Measurements from ENCODE around the gene RAD51. TPM values are rescaled to one million over a fixed set of nuclear protein-coding genes. Genes with fewer than 3 reads are reported as not detected.

The RAD51 gene
- polyA plus RNA-seq, 3 donors = 0.28 to 0.61 TPM; not detected in 1

- no peaks in the 10 kb centered on the region for H3K79me2 ChIP-seq (ENCODE audit: insufficient read depth, low read length)
- H3K4me3 ChIP-seq (replicated peaks in 1 of 3; ENCODE audit: low read depth in 2 of 3, low read length in 3 of 3) = no peak overlapping the region
- TF ChIP-seq, protein P1, sequence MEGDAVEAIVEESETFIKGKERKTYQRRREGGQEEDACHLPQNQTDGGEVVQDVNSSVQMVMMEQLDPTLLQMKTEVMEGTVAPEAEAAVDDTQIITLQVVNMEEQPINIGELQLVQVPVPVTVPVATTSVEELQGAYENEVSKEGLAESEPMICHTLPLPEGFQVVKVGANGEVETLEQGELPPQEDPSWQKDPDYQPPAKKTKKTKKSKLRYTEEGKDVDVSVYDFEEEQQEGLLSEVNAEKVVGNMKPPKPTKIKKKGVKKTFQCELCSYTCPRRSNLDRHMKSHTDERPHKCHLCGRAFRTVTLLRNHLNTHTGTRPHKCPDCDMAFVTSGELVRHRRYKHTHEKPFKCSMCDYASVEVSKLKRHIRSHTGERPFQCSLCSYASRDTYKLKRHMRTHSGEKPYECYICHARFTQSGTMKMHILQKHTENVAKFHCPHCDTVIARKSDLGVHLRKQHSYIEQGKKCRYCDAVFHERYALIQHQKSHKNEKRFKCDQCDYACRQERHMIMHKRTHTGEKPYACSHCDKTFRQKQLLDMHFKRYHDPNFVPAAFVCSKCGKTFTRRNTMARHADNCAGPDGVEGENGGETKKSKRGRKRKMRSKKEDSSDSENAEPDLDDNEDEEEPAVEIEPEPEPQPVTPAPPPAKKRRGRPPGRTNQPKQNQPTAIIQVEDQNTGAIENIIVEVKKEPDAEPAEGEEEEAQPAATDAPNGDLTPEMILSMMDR (IDR thresholded peaks at IDR 0.05) = no peak
- Mint-ChIP-seq H3K4me3 (no peak overlapping the region), H3K27ac (no peak overlapping the region), H3K9me3 (no peaks in the 10 kb centered on the region), H3K27me3 (ENCODE audit: low read depth in 3 of 3) (no peaks in the 10 kb centered on the region), H3K36me3 (peaks cover 52 to 80% of the 10 kb centered on the region in 2 donors), H3K4me1 (no peaks in the 10 kb centered on the region)
- intact Hi-C loops (cut with micrococcal nuclease) = no loop called here
- no peaks in the 10 kb centered on the region for H3K4me1 ChIP-seq (ENCODE audit: control insufficient read depth in 1 of 2, insufficient read depth in 2 of 2, low read length in 2 of 2)
- H2AFZ ChIP-seq (ENCODE audit: insufficient read depth, low read depth, low read length, poor library complexity, severe bottlenecking) = no peak overlapping the region
- H3K36me3 ChIP-seq (replicated peaks in 1 of 2; ENCODE audit: control insufficient read depth in 1 of 2, insufficient read depth in 2 of 2, low read length in 2 of 2) = peaks cover 70 to 82% of the 10 kb centered on the region in 2 donors
- H3K9me3 ChIP-seq (replicated peaks in 1 of 2; ENCODE audit: control insufficient read depth in 1 of 2, insufficient read depth in 1 of 2, low read length in 2 of 2) = no peaks in the 10 kb centered on the region
- H4K20me1 ChIP-seq (ENCODE audit: insufficient read depth, low read length) = no peaks in the 10 kb centered on the region
- no peak overlapping the region for H3K4me2 ChIP-seq (replicated peaks; ENCODE audit: extremely low read depth, low read length, poor library complexity, severe bottlenecking)
- no peak overlapping the region for H3K27ac ChIP-seq (ENCODE audit: low read depth in 1 of 2, low read length in 2 of 2)
- H3K27me3 ChIP-seq (ENCODE audit: control insufficient read depth in 2 of 2, insufficient read depth in 2 of 2, low read length in 2 of 2) = no peaks in the 10 kb centered on the region
- DNase-seq = no peak
- H3K9ac ChIP-seq (ENCODE audit: insufficient read depth, low read length, poor library complexity, severe bottlenecking) = no peak overlapping the region
These were observed 44.5 kb upstream of the RAD51 start for GRCh38 chr15:40650479-40650878.

DNA sequence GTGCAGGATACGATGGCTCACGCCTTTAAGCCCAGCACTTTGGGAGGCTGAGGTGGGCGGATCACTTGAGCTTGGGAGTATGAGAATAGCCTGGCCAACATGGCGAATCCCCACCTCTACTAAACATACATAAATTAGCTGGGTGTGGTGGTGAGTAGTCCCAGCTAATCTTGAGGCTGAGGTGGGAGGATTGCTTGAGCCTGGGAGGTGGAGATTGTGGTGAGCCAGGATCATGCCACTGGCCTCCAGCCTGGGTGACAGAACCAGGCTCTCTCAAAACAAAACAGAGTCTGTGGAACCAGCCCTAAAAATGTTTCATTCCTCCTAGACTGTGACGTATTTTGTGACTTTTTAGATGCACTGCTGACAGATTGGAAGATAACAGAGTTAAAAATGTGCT is 34.3 kb upstream of the RAD51 start:
- Histone ChIP-seq H2AFZ (ENCODE audit: insufficient read depth, low read depth, low read length, poor library complexity, severe bottlenecking) (no peak overlapping the region), H3K4me3 (replicated peaks in 1 of 3; ENCODE audit: low read depth in 2 of 3, low read length in 3 of 3) (no peak overlapping the region), H3K9ac (ENCODE audit: insufficient read depth, low read length, poor library complexity, severe bottlenecking) (no peak overlapping the region), H3K4me2 (replicated peaks; ENCODE audit: extremely low read depth, low read length, poor library complexity, severe bottlenecking) (no peak overlapping the region), H3K27ac (ENCODE audit: low read depth in 1 of 2, low read length in 2 of 2) (no peak overlapping the region), H3K27me3 (ENCODE audit: control insufficient read depth in 2 of 2, insufficient read depth in 2 of 2, low read length in 2 of 2) (no peaks in the 10 kb centered on the region), H3K9me3 (replicated peaks in 1 of 2; ENCODE audit: control insufficient read depth in 1 of 2, insufficient read depth in 1 of 2, low read length in 2 of 2) (no peaks in the 10 kb centered on the region), H3K36me3 (replicated peaks in 1 of 2; ENCODE audit: control insufficient read depth in 1 of 2, insufficient read depth in 2 of 2, low read length in 2 of 2) (peaks cover 36 to 82% of the 10 kb centered on the region in 2 donors), H3K79me2 (ENCODE audit: insufficient read depth, low read length) (no peaks in the 10 kb centered on the region), H4K20me1 (ENCODE audit: insufficient read depth, low read length) (no peaks in the 10 kb centered on the region), H3K4me1 (ENCODE audit: control insufficient read depth in 1 of 2, insufficient read depth in 2 of 2, low read length in 2 of 2) (no peaks in the 10 kb centered on the region)
- TF ChIP-seq, protein P1 (IDR thresholded peaks at IDR 0.05) = no peak
- intact Hi-C loops (cut with micrococcal nuclease) = no loop called here
- Mint-ChIP-seq H3K27ac (peak overlapping the region in 1 of 7 donors; percentile 46), H3K27me3 (ENCODE audit: low read depth in 3 of 3) (no peaks in the 10 kb centered on the region), H3K9me3 (no peaks in the 10 kb centered on the region), H3K4me1 (no peaks in the 10 kb centered on the region), H3K36me3 (peaks cover 44 to 83% of the 10 kb centered on the region in 2 donors), H3K4me3 (no peak overlapping the region)
- WGBS (ENCODE audit: insufficient coverage) = 100% methylated on average over 1 of the region's 5 CpGs
- no peak for DNase-seq

Data from CD14-positive monocyte (primary cell).